ENCODE measurements around the gene COL6A3. TPM values are rescaled to one million over a fixed set of nuclear protein-coding genes. Genes with fewer than 3 reads are reported as not detected.

The COL6A3 gene
- total and polyA plus RNA-seq, 7 experiments from 2014 or later, result 0.02 to 3.1 (median 2.2) TPM

- Histone ChIP-seq H3K4me1 (ENCODE audit: control insufficient read depth in 2 of 2, insufficient read depth in 2 of 2, low read length in 2 of 2) (no peaks in the 10 kb centered on the region), H3K4me3 (ENCODE audit: low read length) (no peak overlapping the region), H3K27me3 (ENCODE audit: control insufficient read depth in 2 of 2, insufficient read depth in 2 of 2, low read length in 2 of 2) (no peaks in the 10 kb centered on the region), H3K9me3 (ENCODE audit: control insufficient read depth in 2 of 3, low read length in 3 of 3) (no peaks in the 10 kb centered on the region), H3K36me3 (ENCODE audit: control insufficient read depth in 2 of 3, insufficient read depth in 3 of 3, low read length in 3 of 3) (no peaks in the 10 kb centered on the region), H3K27ac (ENCODE audit: low read depth, low read length) (no peak overlapping the region)
- no peaks in the 10 kb centered on the region for H3K36me3 Mint-ChIP-seq
- no peak for ATAC-seq
- no peak overlapping the region for H3K4me3 Mint-ChIP-seq
- H3K27ac Mint-ChIP-seq, result peak overlapping the region in 4 of 9 donors; percentile 11 to 51 (median 40)
- H3K4me1 Mint-ChIP-seq, result peaks cover 8 to 34% (median 21%) of the 10 kb centered on the region in 7 donors
- no peaks in the 10 kb centered on the region for H3K27me3 Mint-ChIP-seq
- DNase-seq, result no peak
- H3K9me3 Mint-ChIP-seq, result peaks cover 0 to 2% (median 0%) of the 10 kb centered on the region in 11 donors
- intact Hi-C loops (cut with micrococcal nuclease), result no loop called here
- ChIA-PET CTCF (interaction anchor here (0.7 to 1.7 kb wide), 3 partner anchors 9 to 122 kb away, joined by 3 to 6 read pairs (median 4); no protein-coding TSS in a partner anchor), POLR2A (interaction anchor here (0.7 to 1.4 kb wide), 4 partner anchors 8 to 19 kb away, joined by 3 to 5 read pairs (median 4); no protein-coding TSS in a partner anchor)
These were observed 35.4 kb upstream of the COL6A3 start for GRCh38 chr2:237449193-237449881.

- no peak for ATAC-seq
- H3K36me3 Mint-ChIP-seq, result no peaks in the 10 kb centered on the region
- H3K4me3 Mint-ChIP-seq, result no peak overlapping the region
- H3K27me3 ChIP-seq (ENCODE audit: control insufficient read depth in 2 of 2, insufficient read depth in 2 of 2, low read length in 2 of 2), result no peaks in the 10 kb centered on the region
- no peak overlapping the region for H3K4me3 ChIP-seq (ENCODE audit: low read length)
- ChIA-PET CTCF (interaction anchor here (0.9 to 1.7 kb wide), 2 partner anchors 27 to 123 kb away, joined by 3 to 6 read pairs; no protein-coding TSS in a partner anchor), POLR2A (interaction anchor here (0.7 kb wide), 1 partner anchor 11 kb away, joined by 3 read pairs; no protein-coding TSS in a partner anchor)
- H3K27me3 Mint-ChIP-seq, result no peaks in the 10 kb centered on the region
- H3K9me3 Mint-ChIP-seq, result peaks cover 0 to 2% (median 0%) of the 10 kb centered on the region in 11 donors
- no peak for DNase-seq
- no peaks in the 10 kb centered on the region for H3K9me3 ChIP-seq (ENCODE audit: control insufficient read depth in 2 of 3, low read length in 3 of 3)
- peak overlapping the region in 1 of 9 donors; percentile 68 for H3K27ac Mint-ChIP-seq
- no peaks in the 10 kb centered on the region for H3K4me1 ChIP-seq (ENCODE audit: control insufficient read depth in 2 of 2, insufficient read depth in 2 of 2, low read length in 2 of 2)
- H3K27ac ChIP-seq (ENCODE audit: low read depth, low read length), result no peak overlapping the region
- intact Hi-C loops (cut with micrococcal nuclease), result no loop called here
- no peaks in the 10 kb centered on the region for H3K36me3 ChIP-seq (ENCODE audit: control insufficient read depth in 2 of 3, insufficient read depth in 3 of 3, low read length in 3 of 3)
- peaks cover 8 to 41% (median 26%) of the 10 kb centered on the region in 7 donors for H3K4me1 Mint-ChIP-seq
These were observed 34.7 kb upstream of the COL6A3 start for GRCh38 chr2:237448626-237449025.

- CTCF ChIA-PET, result interaction anchor here (1.0 to 1.7 kb wide), 2 partner anchors 27 to 34 kb away, joined by 5 to 6 read pairs; partner anchors contain the start of gene COL6A3
These were observed 34.2 kb upstream of the COL6A3 start for GRCh38 chr2:237448171-237448570.

GRCh38 chr2:237447496-237447895, 33.5 kb upstream of the COL6A3 start:
- no peak for DNase-seq
- peak overlapping the region in 2 of 9 donors; percentile 25 to 31 for H3K27ac Mint-ChIP-seq
- no peak for ATAC-seq
- Histone ChIP-seq H3K27ac (ENCODE audit: low read depth, low read length) (no peak overlapping the region), H3K27me3 (ENCODE audit: control insufficient read depth in 2 of 2, insufficient read depth in 2 of 2, low read length in 2 of 2) (no peaks in the 10 kb centered on the region), H3K36me3 (ENCODE audit: control insufficient read depth in 2 of 3, insufficient read depth in 3 of 3, low read length in 3 of 3) (no peaks in the 10 kb centered on the region), H3K4me3 (ENCODE audit: low read length) (no peak overlapping the region), H3K4me1 (ENCODE audit: control insufficient read depth in 2 of 2, insufficient read depth in 2 of 2, low read length in 2 of 2) (peaks cover 0 to 5% of the 10 kb centered on the region in 2 donors), H3K9me3 (ENCODE audit: control insufficient read depth in 2 of 3, low read length in 3 of 3) (no peaks in the 10 kb centered on the region)
- CTCF ChIA-PET, result interaction anchor here (1.0 to 1.7 kb wide), 3 partner anchors 9 to 33 kb away, joined by 3 to 6 read pairs (median 5); partner anchors contain the start of gene COL6A3
- peaks cover 11 to 50% (median 36%) of the 10 kb centered on the region in 7 donors for H3K4me1 Mint-ChIP-seq
- POLR2A ChIA-PET, result no interaction called here
- intact Hi-C loops (cut with micrococcal nuclease), result no loop called here
- H3K27me3 Mint-ChIP-seq, result no peaks in the 10 kb centered on the region
- no peaks in the 10 kb centered on the region for H3K36me3 Mint-ChIP-seq
- peaks cover 0 to 2% (median 0%) of the 10 kb centered on the region in 11 donors for H3K9me3 Mint-ChIP-seq
- H3K4me3 Mint-ChIP-seq, result no peak overlapping the region

More at GRCh38 chr2:237448171-237448570, 34.2 kb upstream of the COL6A3 start:
- H3K27ac ChIP-seq (ENCODE audit: low read depth, low read length), result no peak overlapping the region
- H3K27ac Mint-ChIP-seq, result peak overlapping the region in 2 of 9 donors; percentile 25 to 68
- no peak overlapping the region for H3K4me3 Mint-ChIP-seq
- H3K4me3 ChIP-seq (ENCODE audit: low read length), result no peak overlapping the region
- no peaks in the 10 kb centered on the region for H3K36me3 ChIP-seq (ENCODE audit: control insufficient read depth in 2 of 3, insufficient read depth in 3 of 3, low read length in 3 of 3)
- DNase-seq, result no peak
- intact Hi-C loops (cut with micrococcal nuclease), result no loop called here
- POLR2A ChIA-PET, result no interaction called here
- H3K27me3 Mint-ChIP-seq, result no peaks in the 10 kb centered on the region
- no peaks in the 10 kb centered on the region for H3K9me3 ChIP-seq (ENCODE audit: control insufficient read depth in 2 of 3, low read length in 3 of 3)
- H3K27me3 ChIP-seq (ENCODE audit: control insufficient read depth in 2 of 2, insufficient read depth in 2 of 2, low read length in 2 of 2), result no peaks in the 10 kb centered on the region
- ATAC-seq, result no peak
- H3K4me1 Mint-ChIP-seq, result peaks cover 8 to 43% (median 29%) of the 10 kb centered on the region in 7 donors
- no peaks in the 10 kb centered on the region for H3K36me3 Mint-ChIP-seq
- no peaks in the 10 kb centered on the region for H3K4me1 ChIP-seq (ENCODE audit: control insufficient read depth in 2 of 2, insufficient read depth in 2 of 2, low read length in 2 of 2)
- peaks cover 0 to 2% (median 0%) of the 10 kb centered on the region in 11 donors for H3K9me3 Mint-ChIP-seq

GRCh38 chr2:237446338-237446665, 32.3 kb upstream of the COL6A3 start:
- no peaks in the 10 kb centered on the region for H3K27me3 Mint-ChIP-seq
- H3K4me1 ChIP-seq (ENCODE audit: control insufficient read depth in 2 of 2, insufficient read depth in 2 of 2, low read length in 2 of 2), result peaks cover under 1 to 16% of the 10 kb centered on the region in 2 donors
- no peaks in the 10 kb centered on the region for H3K36me3 ChIP-seq (ENCODE audit: control insufficient read depth in 2 of 3, insufficient read depth in 3 of 3, low read length in 3 of 3)
- ChIA-PET CTCF (no interaction called here), POLR2A (interaction anchor here (1.7 to 2.2 kb wide), 2 partner anchors 12 to 13 kb away, joined by 7 to 9 read pairs; no protein-coding TSS in a partner anchor)
- no peaks in the 10 kb centered on the region for H3K27me3 ChIP-seq (ENCODE audit: control insufficient read depth in 2 of 2, insufficient read depth in 2 of 2, low read length in 2 of 2)
- H3K4me3 Mint-ChIP-seq, result no peak overlapping the region
- peak overlapping the region in 1 of 9 donors; percentile 30 for H3K27ac Mint-ChIP-seq
- no peak overlapping the region for H3K27ac ChIP-seq (ENCODE audit: low read depth, low read length)
- no peaks in the 10 kb centered on the region for H3K36me3 Mint-ChIP-seq
- ATAC-seq (no peak), DNase-seq (no peak)
- intact Hi-C loops (cut with micrococcal nuclease), result no loop called here
- H3K4me1 Mint-ChIP-seq, result peaks cover 21 to 62% (median 47%) of the 10 kb centered on the region in 7 donors
- no peak overlapping the region for H3K4me3 ChIP-seq (ENCODE audit: low read length)
- H3K9me3 ChIP-seq (ENCODE audit: control insufficient read depth in 2 of 3, low read length in 3 of 3), result no peaks in the 10 kb centered on the region
- peaks cover 0 to 2% (median 0%) of the 10 kb centered on the region in 11 donors for H3K9me3 Mint-ChIP-seq

GRCh38 chr2:237445611-237446337, 31.8 kb upstream of the COL6A3 start:
- no peaks in the 10 kb centered on the region for H3K36me3 ChIP-seq (ENCODE audit: control insufficient read depth in 2 of 3, insufficient read depth in 3 of 3, low read length in 3 of 3)
- CTCF ChIA-PET, result no interaction called here
- H3K27ac ChIP-seq (ENCODE audit: low read depth, low read length), result no peak overlapping the region
- H3K4me3 ChIP-seq (ENCODE audit: low read length), result no peak overlapping the region
- DNase-seq (no peak), ATAC-seq (no peak)
- H3K9me3 ChIP-seq (ENCODE audit: control insufficient read depth in 2 of 3, low read length in 3 of 3), result no peaks in the 10 kb centered on the region
- peaks cover 6 to 22% of the 10 kb centered on the region in 2 donors for H3K4me1 ChIP-seq (ENCODE audit: control insufficient read depth in 2 of 2, insufficient read depth in 2 of 2, low read length in 2 of 2)
- H3K27me3 ChIP-seq (ENCODE audit: control insufficient read depth in 2 of 2, insufficient read depth in 2 of 2, low read length in 2 of 2), result no peaks in the 10 kb centered on the region
- H3K36me3 Mint-ChIP-seq, result no peaks in the 10 kb centered on the region
- H3K4me3 Mint-ChIP-seq, result no peak overlapping the region
- H3K27ac Mint-ChIP-seq, result peak overlapping the region in 1 of 9 donors; percentile 25
- peaks cover 26 to 63% (median 52%) of the 10 kb centered on the region in 7 donors for H3K4me1 Mint-ChIP-seq
- peaks cover 0 to 2% (median 0%) of the 10 kb centered on the region in 11 donors for H3K9me3 Mint-ChIP-seq
- POLR2A ChIA-PET, result interaction anchor here (1.7 to 2.2 kb wide), 2 partner anchors 12 to 13 kb away, joined by 7 to 9 read pairs; no protein-coding TSS in a partner anchor
- intact Hi-C loops (cut with micrococcal nuclease), result no loop called here
- no peaks in the 10 kb centered on the region for H3K27me3 Mint-ChIP-seq

Measured in naive thymus-derived CD4-positive, alpha-beta T cell (primary cell).